GM12878 (cell line): ENCODE results near the gene B3GALT4.

ENCODE experiments used
- CHD2 ChIP-seq: IDR thresholded peaks from 2 replicates; pipeline ENCODE4 v1.6.1; 2011; ENCODE audit warnings: low read depth, low read length, improper control_type of control experiment, borderline replicate concordance
- CHD4 ChIP-seq: fragments of 200-600 bp; sonication (generic); IDR thresholded peaks from 2 replicates; pipeline ENCODE4 v1.6.1; 2016; ENCODE audit warnings: mild to moderate bottlenecking
- CTCF ChIP-seq, 3 experiments: IDR thresholded peaks in 2 of 3; conservative IDR thresholded peaks in 1 of 3; 2 replicates each; pipeline ENCODE4 v1.5.1; 2011; ENCODE audit warnings: low read depth in 3 of 3, low read length in 3 of 3, mild to moderate bottlenecking in 3 of 3, control low read depth in 2 of 3, moderate library complexity in 2 of 3, inconsistent platforms in 1 of 3, mixed read lengths in 1 of 3; ENCODE audit not compliant: control insufficient read depth in 2 of 3, insufficient read depth in 1 of 3; ENCODE audit errors: extremely low read depth in 1 of 3
- ELK1 ChIP-seq: IDR thresholded peaks from 2 replicates; pipeline ENCODE4 v1.6.1; 2012; ENCODE audit warnings: low read depth, low read length, improper control_type of control experiment
- HSF1 ChIP-seq: fragments of 150-350 bp; IDR thresholded peaks from 2 replicates; pipeline ENCODE4 v1.6.1; 2014; ENCODE audit warnings: mild to moderate bottlenecking, low read depth, low read length
- IRF4 ChIP-seq: IDR thresholded peaks from 2 replicates; pipeline ENCODE4 v1.6.1; 2011; ENCODE audit warnings: low read depth, low read length
- MYC ChIP-seq: IDR thresholded peaks from 2 replicates; pipeline ENCODE4 v1.6.1; 2011; ENCODE audit warnings: mild to moderate bottlenecking, low read length, moderate library complexity, inconsistent platforms; ENCODE audit not compliant: insufficient read depth, insufficient replicate concordance, insufficient read length, severe bottlenecking
- NR2C1 ChIP-seq: fragments of 450-650 bp; IDR thresholded peaks from 2 replicates; pipeline ENCODE4 v1.6.1; 2017; ENCODE audit warnings: antibody characterized with exemption, mild to moderate bottlenecking, moderate library complexity
- POLR2A ChIP-seq: IDR thresholded peaks from 2 replicates; pipeline ENCODE4 v1.6.1; 2011; ENCODE audit warnings: low read depth, mild to moderate bottlenecking, low read length
- POLR2AphosphoS2 ChIP-seq: IDR thresholded peaks from 2 replicates; pipeline ENCODE4 v1.6.1; 2011; ENCODE audit warnings: low read depth, mild to moderate bottlenecking, low read length, improper control_type of control experiment, moderate library complexity
- RELA ChIP-seq: fragments of 450-650 bp; IDR thresholded peaks from 2 replicates; pipeline ENCODE4 v1.8.0; 2014; ENCODE audit warnings: borderline replicate concordance; ENCODE audit not compliant: partially characterized antibody
- SMAD1 ChIP-seq: fragments of 450-650 bp; IDR thresholded peaks from 2 replicates; pipeline ENCODE4 v1.6.1; 2018; ENCODE audit warnings: mild to moderate bottlenecking, low read depth; ENCODE audit not compliant: partially characterized antibody
- STAT1 ChIP-seq: fragments of 450-650 bp; conservative IDR thresholded peaks from 2 replicates; pipeline ENCODE4 v1.6.1; 2014; ENCODE audit warnings: antibody characterized with exemption, mild to moderate bottlenecking
- ZNF384 ChIP-seq: IDR thresholded peaks from 2 replicates; pipeline ENCODE4 v1.6.1; 2012; ENCODE audit warnings: low read depth, mild to moderate bottlenecking, low read length, improper control_type of control experiment, borderline replicate concordance

GRCh38 chr6:33273924-33274902 is 2.7 kb upstream of the B3GALT4 start:
- TF ChIP-seq CTCF (IDR thresholded peaks at IDR 0.05 in 2 of 3, conservative IDR thresholded peaks at IDR 0.05 in 1 of 3; ENCODE audit: control insufficient read depth in 2 of 3, extremely low read depth in 1 of 3, insufficient read depth in 1 of 3, low read depth in 3 of 3, low read length in 3 of 3) = no peak
- TF ChIP-seq NR2C1 = no peak
- no peak for TF ChIP-seq ZNF384
- TF ChIP-seq POLR2A = peak; percentile 51
- TF ChIP-seq CHD4 = no peak
- no peak for TF ChIP-seq POLR2AphosphoS2
- no peak for TF ChIP-seq IRF4
- TF ChIP-seq CHD2 = no peak
- no peak for TF ChIP-seq MYC
- TF ChIP-seq ELK1 = no peak
- no peak for TF ChIP-seq STAT1
- TF ChIP-seq SMAD1 = no peak
- TF ChIP-seq RELA = no peak
- no peak for TF ChIP-seq HSF1
